WERI-Rb-1 (cell line): Measurements from ENCODE around the gene SLC39A2.
"Not testable (repeated sequence)": the region's sequence is repeated elsewhere in the genome, so short reads cannot be mapped to it uniquely, and the experiment has no call there.

Source experiments
- DNase-seq: peaks from one replicate; pipeline ENCODE4 v3.0.0-alpha.2; 2020
- H3K27ac ChIP-seq: fragments of 250-450 bp; sonication (Bioruptor Pico); 2 replicates; pipeline ENCODE4 v1.5.1; 2020; ENCODE audit warnings: mild to moderate bottlenecking, moderate library complexity
- H3K27me3 ChIP-seq: fragments of 250-450 bp; sonication (Bioruptor Pico); 2 replicates; pipeline ENCODE4 v1.5.1; 2021; ENCODE audit warnings: mild to moderate bottlenecking, low read depth, moderate library complexity; ENCODE audit not compliant: insufficient read depth, severe bottlenecking
- H3K36me3 ChIP-seq: fragments of 250-450 bp; sonication (Bioruptor Pico); 2 replicates; pipeline ENCODE4 v1.5.1; 2020; ENCODE audit warnings: mild to moderate bottlenecking, moderate library complexity
- H3K4me3 ChIP-seq: 2 replicates; pipeline ENCODE4 v1.5.1; 2011; ENCODE audit warnings: low read depth, mild to moderate bottlenecking, control low read depth, low read length
- H3K9me3 ChIP-seq: fragments of 250-450 bp; sonication (Bioruptor Pico); 2 replicates; pipeline ENCODE4 v1.5.1; 2021; ENCODE audit warnings: mild to moderate bottlenecking, moderate library complexity; ENCODE audit not compliant: severe bottlenecking
- CTCF ChIP-seq: IDR thresholded peaks from 2 replicates; pipeline ENCODE4 v1.5.1; 2011; ENCODE audit warnings: low read depth, mild to moderate bottlenecking, control low read depth, inconsistent platforms, low read length

Gene SLC39A2

GRCh38 chr14:21003788-21004346 lies 4.8 kb downstream of the SLC39A2 start:
- DNase-seq = no peak
- no peaks in the 10 kb centered on the region for H3K9me3 ChIP-seq
- H3K27me3 ChIP-seq = no peaks in the 10 kb centered on the region
- H3K4me3 ChIP-seq = no peak overlapping the region
- H3K36me3 ChIP-seq = no peaks in the 10 kb centered on the region
- H3K27ac ChIP-seq = no peak overlapping the region
- TF ChIP-seq CTCF = no peak

GRCh38 chr14:21009721-21010120 lies 10.6 kb downstream of the SLC39A2 start:
- H3K9me3 ChIP-seq, H3K4me3 ChIP-seq, H3K27ac ChIP-seq, H3K36me3 ChIP-seq, H3K27me3 ChIP-seq, DNase-seq: not testable (repeated sequence)

DNA sequence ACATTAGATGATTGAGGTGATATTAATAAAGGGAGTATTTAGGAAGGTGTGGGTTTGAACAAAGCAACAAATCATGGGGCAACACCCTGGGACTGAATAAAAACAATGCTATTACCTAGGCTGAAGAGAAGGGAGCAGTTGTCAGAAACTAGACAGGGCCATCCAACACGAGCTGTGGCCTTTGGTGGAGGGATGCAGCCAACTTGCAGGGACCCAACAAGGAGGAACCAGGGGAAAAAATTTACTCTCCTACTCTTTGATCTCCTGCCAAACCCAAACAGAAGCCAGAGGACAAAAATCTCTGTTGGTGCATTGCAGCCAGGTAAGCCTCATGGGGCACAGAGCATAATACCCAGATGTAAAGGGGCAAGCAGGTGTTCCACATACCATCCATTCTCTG lies 12.0 kb downstream of the SLC39A2 start:
- no peak for TF ChIP-seq CTCF
- H3K9me3 ChIP-seq = no peaks in the 10 kb centered on the region
- no peak for DNase-seq
- no peak overlapping the region for H3K4me3 ChIP-seq
- no peaks in the 10 kb centered on the region for H3K27me3 ChIP-seq
- H3K27ac ChIP-seq = no peak overlapping the region
- H3K36me3 ChIP-seq = no peaks in the 10 kb centered on the region

- no peaks in the 10 kb centered on the region for H3K9me3 ChIP-seq
- peak; percentile 87 for DNase-seq
- no peak overlapping the region for H3K4me3 ChIP-seq
- TF ChIP-seq CTCF = peak; percentile 81
- no peaks in the 10 kb centered on the region; the same call in 1 of the 2 replicates for H3K36me3 ChIP-seq
- no peak overlapping the region for H3K27ac ChIP-seq
- H3K27me3 ChIP-seq = no peaks in the 10 kb centered on the region
These were observed 15.7 kb downstream of the SLC39A2 start for GRCh38 chr14:21014761-21015190.

GRCh38 chr14:21015312-21015711 lies 16.2 kb downstream of the SLC39A2 start:
- peaks cover under 1% of the 10 kb centered on the region; the same call in 1 of the 2 replicates for H3K36me3 ChIP-seq
- H3K9me3 ChIP-seq = no peaks in the 10 kb centered on the region
- TF ChIP-seq CTCF = no peak
- no peak overlapping the region for H3K27ac ChIP-seq
- H3K4me3 ChIP-seq = no peak overlapping the region
- no peak for DNase-seq
- H3K27me3 ChIP-seq = no peaks in the 10 kb centered on the region

DNA sequence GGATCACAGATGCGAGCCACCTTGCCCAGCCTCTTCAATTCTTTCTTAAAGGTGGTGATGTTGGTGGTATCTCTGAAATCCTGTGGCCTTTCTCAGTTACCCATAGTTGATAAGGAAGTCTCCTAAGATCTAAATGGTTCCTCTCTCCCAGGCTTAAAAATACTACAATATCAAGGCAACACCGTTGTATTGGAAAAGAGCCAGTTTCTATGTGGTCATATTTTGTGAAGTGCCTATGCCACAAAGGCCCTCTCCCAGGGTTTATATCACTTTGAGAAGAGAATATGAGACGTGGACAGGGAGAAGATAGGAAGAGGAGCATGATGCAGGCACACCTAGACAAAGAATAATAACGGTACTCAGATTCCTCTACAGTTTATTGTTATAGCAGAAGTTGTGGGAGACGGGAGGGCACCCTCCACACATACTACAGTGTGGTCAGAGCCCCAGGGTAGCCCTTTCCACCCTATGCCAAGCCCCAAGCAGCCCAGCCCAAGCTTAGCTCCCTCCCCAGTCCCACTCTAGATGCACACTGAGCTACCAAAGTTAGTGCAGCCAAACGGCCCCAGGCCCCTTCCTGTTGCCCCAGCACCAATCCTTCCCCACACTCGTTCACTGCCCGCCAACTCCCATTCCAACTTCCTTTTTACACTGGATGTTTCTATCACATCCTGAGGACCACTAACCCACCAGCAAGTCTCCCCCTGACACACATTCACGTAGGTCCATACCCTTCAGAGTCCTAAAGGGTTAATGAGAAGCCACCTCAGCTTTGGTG lies 17.5 kb downstream of the SLC39A2 start:
- Histone ChIP-seq H3K9me3 (no peaks in the 10 kb centered on the region), H3K27me3 (no peaks in the 10 kb centered on the region), H3K27ac (no peak overlapping the region), H3K4me3 (no peak overlapping the region), H3K36me3 (peaks cover 10% of the 10 kb centered on the region; the same call in 1 of the 2 replicates)
- TF ChIP-seq CTCF = no peak
- DNase-seq = no peak
